ENCODE results near the gene LRRC53. TPM values are rescaled to one million over a fixed set of nuclear protein-coding genes. Genes with fewer than 3 reads are reported as not detected.

LRRC53 gene
- total and polyA plus RNA-seq, 9 of the 15 experiments (the other 6 are each of a cell fraction or from before 2014, with no cell fraction given) = not detected

DNA sequence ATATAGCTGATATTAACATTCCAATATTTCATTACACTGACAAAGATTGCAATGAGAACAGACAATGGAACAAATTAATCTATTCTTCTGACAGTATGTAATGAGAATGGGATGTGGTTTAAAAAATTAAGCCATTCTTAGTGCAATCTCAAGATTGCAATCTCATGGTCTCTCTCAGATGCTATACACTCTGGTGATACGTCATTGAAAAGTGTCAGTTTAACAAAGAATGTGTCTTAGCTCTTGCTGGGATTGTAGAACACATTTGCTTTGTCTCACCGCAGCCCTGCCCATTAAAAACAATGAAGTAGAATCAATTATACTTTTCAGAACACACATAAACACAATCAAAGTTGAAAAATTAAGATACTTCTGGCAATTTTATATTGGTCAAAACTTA is 55.2 kb downstream of the LRRC53 start:
- H3K36me3 ChIP-seq (ENCODE audit: control insufficient read depth, insufficient read depth, low read length) = no peaks in the 10 kb centered on the region
- ATAC-seq (no peak), FAIRE-seq (no peak), DNase-seq (ENCODE audit: extremely low read depth in 1 of 4, low spot score in 3 of 4) (no peak)
- H2AFZ ChIP-seq (ENCODE audit: low read depth, low read length) = no peak overlapping the region
- no TSS peak for BruUV-seq (replicated peaks)
- 3% methylated on average over 2 of the region's 2 CpGs for WGBS (ENCODE audit: insufficient coverage, low coverage, missing lambda C conversion rate)
- no peak overlapping the region for H3K27ac ChIP-seq (ENCODE audit: extremely low read depth, low read depth, low read length)
- no peaks in the 10 kb centered on the region for H3K27me3 ChIP-seq (ENCODE audit: control insufficient read depth in 2 of 2, insufficient read depth in 2 of 2, low read length in 2 of 2)
- no peak overlapping the region for H3K4me3 ChIP-seq
- CTCF ChIA-PET (ENCODE audit: low intra/inter-chr PET ratio) = no interaction called here
- no peaks in the 10 kb centered on the region for H3K4me1 ChIP-seq (replicated peaks in 1 of 2; ENCODE audit: control insufficient read depth in 2 of 2, insufficient read depth in 2 of 2, low read length in 2 of 2)
- no peaks in the 10 kb centered on the region for H3K9me3 ChIP-seq (replicated peaks; ENCODE audit: control insufficient read depth, insufficient read depth, low read depth, low read length)
- H3K4me2 ChIP-seq (ENCODE audit: insufficient read depth, low read length) = no peak overlapping the region
- no peaks in the 10 kb centered on the region for H4K20me1 ChIP-seq (replicated peaks; ENCODE audit: control insufficient read depth, insufficient read depth, low read length)
- intact Hi-C loops (cut with micrococcal nuclease) (no loop called here), in situ Hi-C loops (cut with MboI) (no loop called here)
- POLR2A ChIA-PET = no interaction called here
- no peaks in the 10 kb centered on the region for H3K79me2 ChIP-seq (ENCODE audit: control insufficient read depth, insufficient read depth, low read length)
- H3K9me1 ChIP-seq (ENCODE audit: control insufficient read depth, insufficient read depth, low read length) = no peaks in the 10 kb centered on the region
- H3K9ac ChIP-seq (ENCODE audit: insufficient read depth in 1 of 2, low read depth in 2 of 2, low read length in 2 of 2) = no peak overlapping the region
- no peak for TF ChIP-seq ZBTB8A (IDR thresholded peaks at IDR 0.05; ENCODE audit: partially characterized antibody)
- TF ChIP-seq, protein P1, sequence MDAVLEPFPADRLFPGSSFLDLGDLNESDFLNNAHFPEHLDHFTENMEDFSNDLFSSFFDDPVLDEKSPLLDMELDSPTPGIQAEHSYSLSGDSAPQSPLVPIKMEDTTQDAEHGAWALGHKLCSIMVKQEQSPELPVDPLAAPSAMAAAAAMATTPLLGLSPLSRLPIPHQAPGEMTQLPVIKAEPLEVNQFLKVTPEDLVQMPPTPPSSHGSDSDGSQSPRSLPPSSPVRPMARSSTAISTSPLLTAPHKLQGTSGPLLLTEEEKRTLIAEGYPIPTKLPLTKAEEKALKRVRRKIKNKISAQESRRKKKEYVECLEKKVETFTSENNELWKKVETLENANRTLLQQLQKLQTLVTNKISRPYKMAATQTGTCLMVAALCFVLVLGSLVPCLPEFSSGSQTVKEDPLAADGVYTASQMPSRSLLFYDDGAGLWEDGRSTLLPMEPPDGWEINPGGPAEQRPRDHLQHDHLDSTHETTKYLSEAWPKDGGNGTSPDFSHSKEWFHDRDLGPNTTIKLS (IDR thresholded peaks at IDR 0.05; ENCODE audit: borderline replicate concordance, low read depth) = no peak
- no peak for TF ChIP-seq CEBPB (tag; IDR thresholded peaks at IDR 0.05)
- TF ChIP-seq RBM15 (IDR thresholded peaks at IDR 0.05; ENCODE audit: insufficient read depth, low read length) = no peak
- no peak for TF ChIP-seq KHSRP (IDR thresholded peaks at IDR 0.05)
- TF ChIP-seq, protein P2, sequence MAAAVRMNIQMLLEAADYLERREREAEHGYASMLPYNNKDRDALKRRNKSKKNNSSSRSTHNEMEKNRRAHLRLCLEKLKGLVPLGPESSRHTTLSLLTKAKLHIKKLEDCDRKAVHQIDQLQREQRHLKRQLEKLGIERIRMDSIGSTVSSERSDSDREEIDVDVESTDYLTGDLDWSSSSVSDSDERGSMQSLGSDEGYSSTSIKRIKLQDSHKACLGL (CRISPR knock-in tag; IDR thresholded peaks at IDR 0.05; ENCODE audit: borderline replicate concordance, poor library complexity, severe bottlenecking) = no peak
- no peak for TF ChIP-seq ARID2 (IDR thresholded peaks at IDR 0.05)
- TF ChIP-seq, protein P3, sequence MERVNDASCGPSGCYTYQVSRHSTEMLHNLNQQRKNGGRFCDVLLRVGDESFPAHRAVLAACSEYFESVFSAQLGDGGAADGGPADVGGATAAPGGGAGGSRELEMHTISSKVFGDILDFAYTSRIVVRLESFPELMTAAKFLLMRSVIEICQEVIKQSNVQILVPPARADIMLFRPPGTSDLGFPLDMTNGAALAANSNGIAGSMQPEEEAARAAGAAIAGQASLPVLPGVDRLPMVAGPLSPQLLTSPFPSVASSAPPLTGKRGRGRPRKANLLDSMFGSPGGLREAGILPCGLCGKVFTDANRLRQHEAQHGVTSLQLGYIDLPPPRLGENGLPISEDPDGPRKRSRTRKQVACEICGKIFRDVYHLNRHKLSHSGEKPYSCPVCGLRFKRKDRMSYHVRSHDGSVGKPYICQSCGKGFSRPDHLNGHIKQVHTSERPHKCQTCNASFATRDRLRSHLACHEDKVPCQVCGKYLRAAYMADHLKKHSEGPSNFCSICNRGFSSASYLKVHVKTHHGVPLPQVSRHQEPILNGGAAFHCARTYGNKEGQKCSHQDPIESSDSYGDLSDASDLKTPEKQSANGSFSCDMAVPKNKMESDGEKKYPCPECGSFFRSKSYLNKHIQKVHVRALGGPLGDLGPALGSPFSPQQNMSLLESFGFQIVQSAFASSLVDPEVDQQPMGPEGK (CRISPR knock-in tag; IDR thresholded peaks at IDR 0.05; ENCODE audit: borderline replicate concordance) = no peak
- no peak for TF ChIP-seq ZNF140 (CRISPR knock-in tag; IDR thresholded peaks at IDR 0.05)
- TF ChIP-seq FOXJ2 (tag; IDR thresholded peaks at IDR 0.05) = no peak
- TF ChIP-seq SMAD4 (CRISPR knock-in tag; conservative IDR thresholded peaks at IDR 0.05) = no peak
- TF ChIP-seq ESRRA (IDR thresholded peaks at IDR 0.05; ENCODE audit: borderline replicate concordance, low read depth) = no peak
- TF ChIP-seq, protein P4, sequence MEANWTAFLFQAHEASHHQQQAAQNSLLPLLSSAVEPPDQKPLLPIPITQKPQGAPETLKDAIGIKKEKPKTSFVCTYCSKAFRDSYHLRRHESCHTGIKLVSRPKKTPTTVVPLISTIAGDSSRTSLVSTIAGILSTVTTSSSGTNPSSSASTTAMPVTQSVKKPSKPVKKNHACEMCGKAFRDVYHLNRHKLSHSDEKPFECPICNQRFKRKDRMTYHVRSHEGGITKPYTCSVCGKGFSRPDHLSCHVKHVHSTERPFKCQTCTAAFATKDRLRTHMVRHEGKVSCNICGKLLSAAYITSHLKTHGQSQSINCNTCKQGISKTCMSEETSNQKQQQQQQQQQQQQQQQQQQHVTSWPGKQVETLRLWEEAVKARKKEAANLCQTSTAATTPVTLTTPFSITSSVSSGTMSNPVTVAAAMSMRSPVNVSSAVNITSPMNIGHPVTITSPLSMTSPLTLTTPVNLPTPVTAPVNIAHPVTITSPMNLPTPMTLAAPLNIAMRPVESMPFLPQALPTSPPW (CRISPR knock-in tag; IDR thresholded peaks at IDR 0.05) = no peak
- no peak for TF ChIP-seq ZNF79 (CRISPR knock-in tag; IDR thresholded peaks at IDR 0.05; ENCODE audit: low read depth)
- no peak for TF ChIP-seq NR4A1 (CRISPR knock-in tag; IDR thresholded peaks at IDR 0.05)
- no peak for TF ChIP-seq NR4A1 (tag; IDR thresholded peaks at IDR 0.05)
- TF ChIP-seq, protein P5, sequence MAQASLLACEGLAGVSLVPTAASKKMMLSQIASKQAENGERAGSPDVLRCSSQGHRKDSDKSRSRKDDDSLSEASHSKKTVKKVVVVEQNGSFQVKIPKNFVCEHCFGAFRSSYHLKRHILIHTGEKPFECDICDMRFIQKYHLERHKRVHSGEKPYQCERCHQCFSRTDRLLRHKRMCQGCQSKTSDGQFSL (CRISPR knock-in tag; IDR thresholded peaks at IDR 0.05) = no peak
- TF ChIP-seq, protein P5 (tag; IDR thresholded peaks at IDR 0.05) = no peak
